GM21825 (cell line): ENCODE measurements around the gene ITGA8.
"Not testable (repeated sequence)": the region's sequence is repeated elsewhere in the genome, so short reads cannot be mapped to it uniquely, and the experiment has no call there.

ENCODE experiments used
- ATAC-seq: cut with Tn5 transposase; IDR thresholded peaks from one replicate; pipeline ENCODE4 v1.9.1; 2021; ENCODE audit warnings: mild to moderate bottlenecking, moderate library complexity; ENCODE audit not compliant: unreplicated experiment

Gene ITGA8

DNA sequence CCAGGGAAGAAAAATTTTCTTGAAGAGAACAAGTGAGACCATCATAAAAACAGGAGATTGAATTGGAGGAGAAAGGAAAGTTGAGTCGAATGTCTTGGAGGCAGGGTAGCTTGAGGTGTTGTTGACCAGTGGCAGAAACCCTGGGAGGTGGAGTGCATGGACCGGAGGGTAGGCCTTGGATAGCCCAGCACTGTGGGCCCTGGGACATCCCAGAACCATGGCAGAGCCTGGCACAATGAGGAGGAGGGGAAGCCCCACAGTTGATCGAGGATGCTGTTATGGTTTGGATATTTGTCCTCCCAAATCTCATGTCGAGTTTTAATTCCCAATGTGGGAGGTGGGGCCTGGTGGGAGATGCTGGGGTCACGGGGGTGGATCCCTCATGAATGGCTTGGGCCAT is 157.1 kb downstream of the ITGA8 start:
- no peak for ATAC-seq

DNA sequence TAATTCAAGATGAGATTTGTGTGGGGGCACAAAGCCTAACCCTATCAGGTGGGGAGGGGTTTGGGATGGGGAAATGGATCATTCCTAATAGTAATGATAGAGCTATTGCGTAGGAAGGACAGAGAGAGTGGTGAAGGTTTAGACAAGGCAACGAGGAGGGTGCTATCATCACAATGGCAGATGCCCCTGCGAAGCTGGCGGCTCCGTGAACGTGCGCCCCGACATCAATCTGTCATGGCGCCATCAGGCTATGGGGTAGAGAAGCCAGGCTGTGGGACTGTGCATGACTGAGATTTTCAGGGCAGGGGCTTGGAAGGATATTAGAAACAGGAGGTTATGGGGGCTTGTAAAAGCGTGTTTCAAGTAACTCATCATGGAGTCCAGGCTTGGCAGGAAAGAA is 157.6 kb downstream of the ITGA8 start:
- no peak for ATAC-seq

DNA sequence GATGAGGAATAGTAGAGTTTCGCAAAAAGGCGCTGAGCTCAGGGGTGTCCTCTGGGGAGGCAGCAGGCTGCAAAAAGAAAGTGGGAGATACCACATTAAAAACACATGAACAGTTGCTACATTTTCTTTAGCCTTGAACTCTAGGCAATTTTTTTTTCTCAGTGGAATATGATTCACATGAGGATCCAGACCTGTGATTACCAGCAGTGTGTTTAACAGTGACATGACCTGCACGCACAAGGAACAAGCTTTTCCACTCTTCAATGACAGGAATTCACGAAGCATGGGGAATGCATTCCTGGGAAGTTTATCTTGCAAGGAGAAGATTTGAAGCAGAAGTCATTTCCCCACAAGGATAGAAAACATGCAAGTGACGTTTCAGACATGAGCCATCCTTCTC is 161.6 kb downstream of the ITGA8 start:
- no peak for ATAC-seq

DNA sequence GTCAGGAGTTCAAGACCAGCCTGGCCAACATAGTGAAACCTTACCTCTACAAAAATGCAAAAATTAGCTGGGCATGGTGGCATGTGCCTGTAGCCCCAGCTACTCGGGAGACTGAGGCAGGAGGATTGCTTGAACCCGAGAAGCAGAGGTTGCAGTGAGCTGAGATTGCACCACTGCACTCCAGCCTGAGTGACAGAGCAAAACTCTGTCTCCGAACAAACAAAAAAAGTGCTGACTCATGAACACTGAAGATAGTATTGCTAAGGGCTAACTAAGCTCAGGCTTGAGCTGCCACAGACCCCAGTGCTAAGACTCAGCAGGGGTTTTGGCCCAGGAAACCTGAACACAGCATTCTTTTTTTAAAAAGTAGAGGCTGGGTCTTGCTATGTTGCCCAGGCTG is 162.6 kb downstream of the ITGA8 start:
- ATAC-seq = not testable (repeated sequence)

DNA sequence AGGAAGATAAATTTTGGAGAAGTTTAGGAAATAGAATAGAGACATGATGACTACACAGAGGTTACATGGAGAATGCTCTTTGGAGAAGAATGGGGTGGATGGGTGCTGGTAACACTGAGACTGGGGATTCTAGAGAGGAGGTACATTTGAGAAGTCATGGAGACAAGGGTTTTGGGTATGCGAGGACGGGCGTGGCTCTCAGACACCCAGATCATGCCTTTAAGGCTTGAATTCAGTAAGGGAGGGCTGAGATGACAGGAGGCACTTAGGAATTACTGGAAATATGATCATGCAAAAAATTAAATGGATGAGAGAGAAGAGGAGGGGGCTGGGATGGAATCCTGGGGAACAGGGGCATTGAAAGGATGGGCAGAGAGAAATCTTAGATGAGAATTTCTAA is 168.8 kb downstream of the ITGA8 start:
- no peak for ATAC-seq

DNA sequence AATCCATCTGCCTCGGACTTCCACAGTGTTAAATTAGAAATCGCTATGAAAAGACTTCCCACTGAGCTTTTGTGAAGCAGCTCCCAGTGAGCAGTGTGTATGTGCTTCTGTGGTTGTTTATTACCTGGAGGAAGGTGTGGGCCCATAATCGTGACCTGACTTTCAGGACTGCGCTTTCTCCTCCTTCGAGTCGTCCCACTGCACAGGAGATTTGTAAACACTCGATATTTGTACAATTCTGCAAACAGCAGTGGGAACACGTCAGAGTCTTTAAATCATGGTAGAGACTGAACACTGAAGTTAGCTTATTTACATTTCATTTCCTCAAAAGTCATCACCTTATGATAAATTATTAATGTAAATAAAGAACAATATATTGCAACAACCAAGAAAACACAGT is 171.4 kb downstream of the ITGA8 start:
- no peak for ATAC-seq

DNA sequence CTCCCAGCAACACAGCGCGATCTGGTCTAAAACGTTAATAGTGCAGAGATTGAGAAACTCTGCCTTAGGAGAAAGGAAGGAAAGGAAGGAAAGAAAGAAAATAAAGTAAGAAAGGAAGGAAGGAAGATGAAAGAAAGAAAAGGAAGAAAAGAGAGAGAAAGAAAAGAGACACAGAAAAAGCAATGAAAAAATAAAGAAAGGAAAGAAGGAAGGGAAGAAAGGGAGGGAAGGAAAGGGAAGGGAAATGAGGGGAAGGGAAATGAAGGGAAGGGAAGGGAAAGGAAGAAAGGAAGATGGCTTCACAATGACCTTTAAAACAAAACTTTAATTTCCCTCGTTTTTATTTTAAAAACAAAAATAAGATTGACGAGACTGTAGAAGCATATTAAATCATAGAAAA is 173.1 kb downstream of the ITGA8 start:
- no peak for ATAC-seq

DNA sequence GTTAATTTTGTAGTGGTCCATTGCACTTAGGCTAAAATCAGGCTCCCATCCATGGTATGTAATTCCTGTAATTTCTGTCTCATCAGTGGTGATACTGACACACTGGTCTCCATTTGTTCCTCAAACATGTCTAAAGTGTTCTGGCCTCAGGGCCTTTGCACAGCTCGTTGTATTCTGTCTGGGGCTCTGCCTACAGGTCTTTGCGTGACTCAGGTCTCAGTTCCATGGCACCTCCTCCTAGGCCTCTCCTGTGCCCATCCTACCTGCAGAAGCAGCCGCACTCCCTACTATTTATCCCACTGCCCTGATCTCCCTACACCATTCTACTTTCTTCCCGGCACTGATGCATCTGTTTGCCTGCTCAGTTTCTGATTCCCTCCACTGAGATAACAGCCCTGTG is 173.8 kb downstream of the ITGA8 start:
- no peak for ATAC-seq

DNA sequence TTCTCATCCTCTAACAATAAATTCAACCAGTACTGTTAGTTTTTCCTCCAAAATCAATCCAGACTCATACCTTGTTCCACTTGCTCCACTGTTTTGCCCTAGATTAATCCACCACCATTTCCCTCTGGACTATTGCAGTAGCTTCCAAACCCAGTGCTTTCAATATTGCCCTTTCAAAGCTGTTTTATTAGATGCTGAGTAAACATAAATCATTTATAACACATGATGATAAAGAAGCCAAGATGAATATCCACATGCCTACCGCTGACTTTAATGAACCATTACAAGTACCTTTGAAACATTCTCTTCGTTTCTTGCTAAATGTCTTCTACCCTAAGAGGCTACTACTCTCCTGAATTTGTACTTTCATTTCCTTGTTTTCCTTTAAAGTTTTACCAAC is 174.5 kb downstream of the ITGA8 start:
- no peak for ATAC-seq

DNA sequence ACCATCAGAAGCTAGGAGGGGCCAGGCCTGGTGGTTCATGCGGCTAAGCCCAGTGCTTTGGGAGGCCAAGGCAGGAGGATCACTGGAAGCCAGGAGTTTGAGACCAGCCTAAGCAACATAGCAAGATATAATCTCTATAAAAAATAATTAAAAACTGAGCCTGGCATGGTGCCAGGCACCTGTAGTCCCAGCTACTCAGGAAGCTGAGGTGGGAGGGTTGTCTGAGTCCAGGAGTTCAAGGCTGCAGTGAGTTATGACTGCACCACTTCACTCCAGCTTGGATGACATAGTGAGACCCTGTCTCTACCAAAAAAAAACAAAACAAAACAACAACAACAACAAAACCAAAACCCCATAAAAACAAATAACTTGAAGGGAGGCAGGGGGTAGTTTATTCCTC is 175.7 kb downstream of the ITGA8 start:
- no peak for ATAC-seq

DNA sequence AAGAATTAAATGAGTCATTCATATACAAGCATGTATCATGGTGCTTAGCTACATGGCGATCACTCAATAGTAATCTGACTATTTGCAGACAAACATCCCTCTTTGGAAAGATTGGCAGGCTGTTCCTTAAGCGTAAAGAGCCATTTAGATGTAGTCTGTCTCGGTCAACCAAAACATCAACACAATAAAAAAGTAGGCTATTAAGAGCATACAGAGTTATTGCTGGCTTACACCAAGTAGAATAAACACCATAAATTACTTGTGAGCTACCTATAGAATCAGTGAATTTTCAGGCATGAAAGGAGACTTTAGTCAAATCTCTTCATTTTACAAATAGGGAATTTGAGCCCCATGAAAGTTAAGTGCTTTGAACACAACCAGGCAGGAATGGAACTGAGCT is 176.9 kb downstream of the ITGA8 start:
- no peak for ATAC-seq

DNA sequence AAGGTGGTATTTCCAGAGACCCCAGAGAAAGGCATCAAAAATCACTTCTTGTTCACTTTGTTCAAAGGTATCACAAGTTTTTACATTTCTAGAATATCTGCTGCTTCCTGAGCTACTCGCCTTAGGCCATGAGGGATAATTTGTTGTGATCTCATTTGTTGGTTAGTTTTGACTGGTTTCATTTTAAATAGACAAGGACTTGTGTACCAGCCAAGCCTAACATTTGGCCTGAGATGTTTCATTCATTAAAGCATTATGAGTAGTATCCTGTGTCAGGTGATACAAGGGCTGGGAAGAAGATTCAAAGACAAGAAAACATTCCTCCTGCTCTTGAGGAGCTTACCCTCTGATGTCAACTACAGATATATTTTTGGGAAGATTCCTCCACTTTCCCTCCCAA is 178.3 kb downstream of the ITGA8 start:
- ATAC-seq = no peak

DNA sequence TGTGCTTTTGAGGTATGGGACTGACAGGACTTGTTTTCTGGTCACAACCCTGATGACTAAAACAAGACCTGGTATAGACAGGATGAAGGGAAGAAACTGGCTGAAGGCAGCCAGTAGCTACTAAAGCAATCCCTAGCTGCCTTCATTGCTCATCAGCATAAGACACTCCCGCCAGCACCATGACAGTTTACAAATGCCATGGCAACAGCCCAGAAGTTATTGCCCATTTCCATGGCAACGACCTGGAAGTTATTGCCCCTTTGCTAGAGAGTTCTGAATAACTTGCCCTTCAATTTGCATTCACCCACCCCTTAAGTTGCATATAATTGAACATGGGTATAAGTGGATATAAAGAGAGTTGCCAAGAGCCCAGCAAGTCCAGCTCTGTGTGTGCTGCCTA is 179.0 kb downstream of the ITGA8 start:
- ATAC-seq = no peak

DNA sequence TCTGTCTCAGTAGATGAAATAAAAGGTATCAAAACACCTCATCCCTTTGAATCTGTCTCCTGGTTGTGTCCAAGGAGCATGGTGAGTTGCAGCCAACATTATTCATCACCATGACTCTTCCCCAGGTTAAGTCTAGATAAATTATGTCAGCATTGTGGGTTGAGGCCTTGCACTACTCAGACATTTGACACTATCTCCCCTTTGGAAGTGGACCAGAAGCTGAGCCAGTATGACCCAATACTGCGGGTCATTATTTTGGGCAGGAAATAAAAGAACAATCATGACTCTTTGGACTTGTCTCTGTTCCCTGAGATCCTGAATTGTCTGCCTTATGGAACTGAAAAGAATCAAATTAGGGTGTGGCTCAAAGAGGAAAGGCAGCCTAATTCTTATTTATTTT is 180.5 kb downstream of the ITGA8 start:
- no peak for ATAC-seq

DNA sequence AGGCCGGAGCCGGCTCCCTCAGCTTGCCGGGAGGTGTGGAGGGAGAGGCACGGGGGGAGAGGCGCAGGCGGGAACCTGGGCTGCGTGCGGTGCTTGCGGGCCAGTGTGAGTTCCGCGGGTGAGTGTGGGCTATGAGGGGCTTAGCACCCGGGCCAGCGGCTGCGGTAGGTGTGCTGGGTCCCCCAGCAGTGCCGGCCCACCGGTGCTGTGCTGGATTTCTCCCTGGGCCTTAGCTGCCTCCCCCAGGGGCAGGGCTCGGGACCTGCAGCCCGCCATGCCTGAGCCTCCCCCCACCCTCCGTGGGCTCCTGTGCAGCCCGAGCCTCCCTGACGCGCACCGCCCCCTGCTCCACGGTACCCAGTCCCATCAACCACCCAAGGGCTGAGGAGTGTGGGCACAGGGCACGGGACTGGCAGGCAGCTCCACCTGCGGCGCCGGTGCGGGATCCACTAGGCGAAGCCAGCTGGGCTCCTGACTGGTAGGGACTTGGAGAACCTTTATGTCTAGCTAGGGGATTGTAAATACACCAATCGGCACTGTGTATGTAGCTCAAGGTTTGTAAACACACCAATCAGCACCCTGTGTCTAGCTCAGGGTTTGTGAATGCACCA is 184.7 kb downstream of the ITGA8 start:
- not testable (repeated sequence) for ATAC-seq

DNA sequence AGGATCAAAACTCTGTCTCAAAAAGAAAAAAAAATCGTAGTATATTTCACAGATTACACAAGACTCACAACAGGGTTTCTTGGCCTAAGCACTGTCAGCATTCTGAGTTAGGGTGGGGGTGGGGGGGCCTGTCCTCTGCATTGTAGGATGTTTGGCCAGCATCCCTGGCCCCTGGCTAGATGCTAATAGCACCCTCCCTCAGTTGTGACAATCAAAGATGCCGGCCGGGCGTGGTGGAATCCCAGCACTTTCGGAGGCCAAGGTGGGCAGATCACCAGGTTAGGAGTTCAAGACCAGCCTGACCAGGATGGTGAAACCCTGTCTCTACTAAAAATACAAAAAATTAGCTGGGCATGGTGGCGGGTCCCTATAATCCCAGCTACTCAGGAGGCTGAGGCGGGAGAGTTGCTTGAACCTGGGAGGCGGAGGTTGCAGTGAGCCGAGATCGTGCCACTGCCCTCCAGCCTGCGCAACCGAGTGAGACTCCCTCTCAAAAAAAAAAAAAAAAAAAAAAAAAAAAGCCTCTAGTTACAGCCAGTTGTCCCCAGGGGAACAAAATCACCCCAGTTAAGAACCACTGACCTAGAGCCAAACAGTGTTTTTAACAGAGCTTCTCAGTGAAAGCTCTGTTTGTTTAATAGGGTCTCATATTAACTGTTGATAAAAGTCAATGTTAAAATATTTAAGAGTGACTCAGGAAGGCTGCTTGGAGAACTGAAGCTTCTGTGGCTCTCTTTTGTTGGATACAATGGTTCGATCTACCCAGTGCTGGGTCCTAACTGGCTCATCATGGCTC is 187.6 kb downstream of the ITGA8 start:
- ATAC-seq = no peak

DNA sequence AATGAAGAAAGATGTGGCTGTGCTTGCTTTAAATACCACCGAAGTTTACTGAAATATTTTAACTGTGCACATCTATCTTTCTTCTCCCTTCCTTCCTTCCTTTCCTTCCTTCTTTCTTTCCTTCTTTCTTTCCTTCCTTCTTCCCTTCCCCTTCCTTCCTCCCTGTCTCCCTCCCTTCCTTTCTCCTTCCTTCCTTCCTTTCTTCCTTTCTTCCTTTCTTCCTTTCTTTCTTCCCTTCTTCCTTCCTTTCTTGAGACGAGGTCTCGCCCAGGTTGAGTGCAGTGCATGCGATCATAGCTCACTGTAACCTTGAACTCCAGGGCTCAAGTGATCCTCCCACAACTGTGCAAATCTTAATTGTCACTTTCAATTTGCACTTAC is 190.9 kb downstream of the ITGA8 start:
- ATAC-seq = no peak

DNA sequence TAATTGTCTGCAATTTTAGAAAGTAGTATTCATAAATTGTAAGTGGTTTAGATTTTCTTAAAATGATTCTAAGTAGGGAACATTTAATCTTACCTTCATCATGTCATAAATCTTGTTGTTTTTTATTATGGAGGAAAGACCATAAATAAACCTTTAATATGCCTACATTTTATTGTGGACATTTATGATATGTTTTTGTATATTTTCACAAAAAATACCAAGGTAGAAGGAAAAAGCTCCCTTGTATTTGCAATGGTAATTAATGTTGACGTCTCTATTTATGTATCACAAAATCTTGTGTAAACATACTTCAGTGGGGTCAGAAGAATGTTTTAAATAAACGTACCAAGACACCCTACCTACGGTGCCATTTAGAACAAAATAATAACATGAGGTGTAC is 193.0 kb downstream of the ITGA8 start:
- ATAC-seq = no peak

DNA sequence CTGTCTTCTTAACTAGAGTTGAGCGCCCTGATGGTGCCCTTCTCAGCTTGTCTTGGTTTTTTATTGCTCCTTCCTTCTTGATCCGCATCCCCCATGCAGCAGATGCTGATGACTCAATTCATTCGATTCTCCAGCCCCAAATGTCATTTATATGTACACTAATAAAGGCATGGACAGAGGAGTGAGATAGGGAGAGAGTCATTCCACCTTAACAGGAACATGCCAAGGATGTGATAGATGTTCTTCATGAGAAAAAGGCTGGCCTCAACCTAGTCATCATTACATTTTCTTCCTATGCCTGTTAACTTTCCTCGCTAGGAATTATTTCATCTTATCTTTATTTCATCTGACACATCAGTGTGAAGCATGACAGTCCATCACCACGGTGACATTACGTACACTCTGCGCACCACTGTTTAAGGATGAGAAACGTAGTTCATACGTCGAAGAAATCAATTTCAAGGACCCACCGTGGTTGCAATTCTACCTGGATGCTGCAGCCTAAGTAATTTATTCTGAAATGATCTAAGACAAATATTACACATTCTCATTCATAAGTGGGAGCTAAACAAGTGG is 198.3 kb downstream of the ITGA8 start:
- no peak for ATAC-seq

DNA sequence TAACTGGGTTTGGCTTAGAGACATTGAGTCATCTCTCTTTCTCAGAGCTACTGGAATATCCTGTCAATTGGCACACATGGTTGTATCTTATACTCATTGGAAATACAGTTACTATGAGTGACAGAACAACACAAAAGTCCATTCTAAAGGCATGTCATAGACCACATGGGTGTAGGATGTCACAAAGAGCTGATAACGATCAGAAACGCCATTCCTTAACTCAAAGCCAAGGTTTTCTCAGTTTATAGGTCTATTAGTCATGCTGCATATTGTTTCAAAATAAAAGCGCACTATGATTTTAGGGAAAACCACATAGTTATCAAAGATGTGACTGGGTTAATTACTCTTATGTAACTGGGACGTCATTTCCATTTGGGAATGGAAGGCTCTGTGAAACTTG is 201.5 kb downstream of the ITGA8 start:
- ATAC-seq = no peak

DNA sequence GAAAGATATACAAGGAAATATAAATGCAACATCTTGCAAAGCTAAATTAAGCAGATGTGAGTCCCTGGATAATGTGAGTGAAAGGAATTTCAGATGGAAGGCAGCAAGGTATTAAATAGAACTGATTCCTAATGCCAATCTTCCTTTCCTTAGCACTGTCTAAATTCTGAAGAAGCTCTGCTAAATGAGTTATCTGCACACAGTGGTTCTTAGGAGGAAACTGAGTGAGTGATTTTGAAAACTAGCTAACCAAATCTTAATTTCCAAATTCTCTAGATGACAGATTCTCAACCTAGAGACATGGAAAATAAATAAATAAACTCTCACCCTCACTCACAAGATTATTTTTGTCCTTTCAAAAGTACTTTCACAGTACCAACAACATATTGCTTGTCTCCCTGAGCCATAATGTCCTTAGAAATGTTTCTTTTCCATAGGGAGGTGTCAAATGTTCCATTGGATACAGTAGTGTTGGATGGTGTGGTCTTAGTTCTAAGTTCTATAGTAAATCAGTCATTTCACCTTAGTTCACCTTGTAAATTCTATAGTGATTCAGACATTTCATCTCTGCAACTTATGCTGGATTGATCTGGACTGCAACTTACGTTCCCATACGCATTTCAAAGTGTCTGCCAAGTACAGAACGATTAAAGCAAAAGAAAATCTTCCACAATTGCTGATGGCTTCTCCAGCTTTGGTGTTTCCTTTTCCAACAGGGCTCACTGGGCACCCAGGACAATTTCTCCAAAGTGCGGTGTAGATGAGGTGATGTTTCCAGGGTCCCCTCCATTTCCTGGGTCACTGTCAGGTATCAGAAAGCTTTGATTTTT is 203.3 kb downstream of the ITGA8 start:
- ATAC-seq = no peak

DNA sequence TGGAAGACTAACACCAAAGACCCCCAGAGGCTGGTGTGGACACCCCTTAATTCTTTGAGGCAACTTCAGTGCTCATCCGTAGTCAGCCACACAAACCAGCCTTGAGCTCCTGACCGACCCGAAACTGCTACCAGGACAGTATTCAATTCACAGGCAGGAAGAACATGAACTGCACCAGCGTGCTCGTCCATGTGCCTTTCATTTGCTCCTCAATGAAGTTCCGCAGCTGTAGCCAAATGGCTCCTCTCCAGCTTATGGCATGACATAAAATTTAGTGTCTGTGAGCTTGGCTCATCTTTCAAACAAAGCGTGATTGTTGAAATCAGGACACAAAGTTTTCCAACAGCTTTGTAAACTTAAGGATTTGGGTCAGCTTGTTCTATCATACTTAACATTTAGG is 204.5 kb downstream of the ITGA8 start:
- no peak for ATAC-seq
